ENCODE results near the gene KCNIP1. TPM values are rescaled to one million over a fixed set of nuclear protein-coding genes. Genes with fewer than 3 reads are reported as not detected.

The KCNIP1 gene
- polyA plus RNA-seq, 1 of the 3 experiments (the other 2 are of a cell fraction), result 1.3 TPM

DNA sequence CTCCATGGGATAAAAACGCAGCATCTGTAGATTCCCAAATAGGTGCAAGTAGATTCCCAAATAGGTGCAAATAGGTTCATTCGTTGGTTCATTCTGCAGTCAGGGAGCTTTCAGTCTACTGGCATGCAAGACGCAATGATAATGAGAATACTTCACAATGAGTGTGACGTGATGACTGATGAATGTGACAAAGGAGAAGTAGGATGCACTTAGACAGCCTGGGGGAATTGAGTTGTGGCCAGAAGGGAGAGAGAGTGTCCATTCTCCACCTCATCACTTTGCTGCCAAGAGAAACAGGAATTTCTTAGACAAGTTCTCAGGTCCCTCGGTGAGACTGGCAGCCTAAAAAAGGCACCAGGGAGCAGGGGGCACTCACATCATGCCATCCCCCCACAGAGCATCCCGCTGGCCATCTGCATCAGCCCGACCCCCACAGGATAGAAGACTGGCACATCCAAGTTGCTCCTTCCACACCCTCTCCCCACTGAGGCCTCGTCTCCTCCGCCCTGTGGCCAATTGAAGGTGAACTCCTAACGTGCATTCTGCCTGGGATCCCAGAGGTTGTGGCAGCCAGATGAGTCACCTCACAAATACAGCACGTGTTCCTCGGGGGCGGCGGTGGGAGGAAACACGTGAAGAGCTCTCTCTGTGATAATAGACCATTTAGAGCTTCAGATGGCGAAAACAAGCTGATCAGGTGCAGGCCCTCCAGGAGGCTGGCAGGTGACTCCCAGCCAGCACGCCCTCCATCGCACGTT lies 19.9 kb upstream of the KCNIP1 start:
- Histone ChIP-seq H3K4me3 (ENCODE audit: low read depth in 2 of 2, low read length in 1 of 2) (no peak overlapping the region), H3K36me3 (replicated peaks in 1 of 2; ENCODE audit: control insufficient read depth in 1 of 2, insufficient read depth in 2 of 2, low read length in 1 of 2) (no peaks in the 10 kb centered on the region), H3K4me1 (ENCODE audit: control insufficient read depth in 1 of 2, insufficient read depth in 2 of 2, low read depth in 1 of 2, low read length in 1 of 2) (no peaks in the 10 kb centered on the region), H3K4me2 (no peak overlapping the region), H3K9ac (no peak overlapping the region), H3K27ac (ENCODE audit: low read depth in 2 of 2, low read length in 1 of 2) (no peak overlapping the region), H3K79me2 (ENCODE audit: insufficient read depth) (no peaks in the 10 kb centered on the region), H2AFZ (ENCODE audit: low read depth) (no peak overlapping the region), H3K9me2 (no peaks in the 10 kb centered on the region), H3F3A (replicated peaks; ENCODE audit: insufficient read depth) (no peaks in the 10 kb centered on the region), H3K9me3 (no peaks in the 10 kb centered on the region), H4K20me1 (ENCODE audit: insufficient read depth) (no peaks in the 10 kb centered on the region), H3K27me3 (ENCODE audit: insufficient read depth) (no peaks in the 10 kb centered on the region)
- ChIA-PET POLR2A (no interaction called here), CTCF (no interaction called here)
- DNase-seq, result no peak
- WGBS (ENCODE audit: low lambda C conversion rate), result 85% methylated on average over 16 of the region's 19 CpGs
- TF ChIP-seq, protein P1, sequence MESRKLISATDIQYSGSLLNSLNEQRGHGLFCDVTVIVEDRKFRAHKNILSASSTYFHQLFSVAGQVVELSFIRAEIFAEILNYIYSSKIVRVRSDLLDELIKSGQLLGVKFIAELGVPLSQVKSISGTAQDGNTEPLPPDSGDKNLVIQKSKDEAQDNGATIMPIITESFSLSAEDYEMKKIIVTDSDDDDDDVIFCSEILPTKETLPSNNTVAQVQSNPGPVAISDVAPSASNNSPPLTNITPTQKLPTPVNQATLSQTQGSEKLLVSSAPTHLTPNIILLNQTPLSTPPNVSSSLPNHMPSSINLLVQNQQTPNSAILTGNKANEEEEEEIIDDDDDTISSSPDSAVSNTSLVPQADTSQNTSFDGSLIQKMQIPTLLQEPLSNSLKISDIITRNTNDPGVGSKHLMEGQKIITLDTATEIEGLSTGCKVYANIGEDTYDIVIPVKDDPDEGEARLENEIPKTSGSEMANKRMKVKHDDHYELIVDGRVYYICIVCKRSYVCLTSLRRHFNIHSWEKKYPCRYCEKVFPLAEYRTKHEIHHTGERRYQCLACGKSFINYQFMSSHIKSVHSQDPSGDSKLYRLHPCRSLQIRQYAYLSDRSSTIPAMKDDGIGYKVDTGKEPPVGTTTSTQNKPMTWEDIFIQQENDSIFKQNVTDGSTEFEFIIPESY (IDR thresholded peaks at IDR 0.05; ENCODE audit: borderline replicate concordance, low read depth), result no peak
- TF ChIP-seq TEAD4 (IDR thresholded peaks at IDR 0.05; ENCODE audit: borderline replicate concordance, insufficient read depth) (no peak), RXRA (IDR thresholded peaks at IDR 0.05; ENCODE audit: borderline replicate concordance, low read depth) (no peak), RFX5 (IDR thresholded peaks at IDR 0.05; ENCODE audit: low read length) (no peak), MEF2A (IDR thresholded peaks at IDR 0.05; ENCODE audit: borderline replicate concordance, low read depth) (no peak), NFIC (IDR thresholded peaks at IDR 0.05; ENCODE audit: borderline replicate concordance) (no peak), EZH2phosphoT487 (IDR thresholded peaks at IDR 0.05; ENCODE audit: borderline replicate concordance, low read depth) (no peak), EP300 (IDR thresholded peaks at IDR 0.05; ENCODE audit: borderline replicate concordance in 1 of 2, low read depth in 1 of 2, low read length in 1 of 2) (no peak), TAF1 (IDR thresholded peaks at IDR 0.05; ENCODE audit: borderline replicate concordance, low read depth, low read length) (no peak), CHD2 (IDR thresholded peaks at IDR 0.05; ENCODE audit: low read length, partially characterized antibody) (no peak), FOSL2 (IDR thresholded peaks at IDR 0.05; ENCODE audit: borderline replicate concordance, low read depth) (no peak), MXI1 (IDR thresholded peaks at IDR 0.05; ENCODE audit: low read depth, low read length) (no peak), GATA2 (CRISPR knock-in tag; IDR thresholded peaks at IDR 0.05) (no peak), POLR2AphosphoS5 (IDR thresholded peaks at IDR 0.05; ENCODE audit: low read depth, low read length) (no peak), GABPA (IDR thresholded peaks at IDR 0.05; ENCODE audit: low read depth) (no peak)
- TF ChIP-seq, protein P2, sequence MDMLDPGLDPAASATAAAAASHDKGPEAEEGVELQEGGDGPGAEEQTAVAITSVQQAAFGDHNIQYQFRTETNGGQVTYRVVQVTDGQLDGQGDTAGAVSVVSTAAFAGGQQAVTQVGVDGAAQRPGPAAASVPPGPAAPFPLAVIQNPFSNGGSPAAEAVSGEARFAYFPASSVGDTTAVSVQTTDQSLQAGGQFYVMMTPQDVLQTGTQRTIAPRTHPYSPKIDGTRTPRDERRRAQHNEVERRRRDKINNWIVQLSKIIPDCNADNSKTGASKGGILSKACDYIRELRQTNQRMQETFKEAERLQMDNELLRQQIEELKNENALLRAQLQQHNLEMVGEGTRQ (IDR thresholded peaks at IDR 0.05; ENCODE audit: borderline replicate concordance, low read depth, low read length), result no peak
- TF ChIP-seq, protein P3, sequence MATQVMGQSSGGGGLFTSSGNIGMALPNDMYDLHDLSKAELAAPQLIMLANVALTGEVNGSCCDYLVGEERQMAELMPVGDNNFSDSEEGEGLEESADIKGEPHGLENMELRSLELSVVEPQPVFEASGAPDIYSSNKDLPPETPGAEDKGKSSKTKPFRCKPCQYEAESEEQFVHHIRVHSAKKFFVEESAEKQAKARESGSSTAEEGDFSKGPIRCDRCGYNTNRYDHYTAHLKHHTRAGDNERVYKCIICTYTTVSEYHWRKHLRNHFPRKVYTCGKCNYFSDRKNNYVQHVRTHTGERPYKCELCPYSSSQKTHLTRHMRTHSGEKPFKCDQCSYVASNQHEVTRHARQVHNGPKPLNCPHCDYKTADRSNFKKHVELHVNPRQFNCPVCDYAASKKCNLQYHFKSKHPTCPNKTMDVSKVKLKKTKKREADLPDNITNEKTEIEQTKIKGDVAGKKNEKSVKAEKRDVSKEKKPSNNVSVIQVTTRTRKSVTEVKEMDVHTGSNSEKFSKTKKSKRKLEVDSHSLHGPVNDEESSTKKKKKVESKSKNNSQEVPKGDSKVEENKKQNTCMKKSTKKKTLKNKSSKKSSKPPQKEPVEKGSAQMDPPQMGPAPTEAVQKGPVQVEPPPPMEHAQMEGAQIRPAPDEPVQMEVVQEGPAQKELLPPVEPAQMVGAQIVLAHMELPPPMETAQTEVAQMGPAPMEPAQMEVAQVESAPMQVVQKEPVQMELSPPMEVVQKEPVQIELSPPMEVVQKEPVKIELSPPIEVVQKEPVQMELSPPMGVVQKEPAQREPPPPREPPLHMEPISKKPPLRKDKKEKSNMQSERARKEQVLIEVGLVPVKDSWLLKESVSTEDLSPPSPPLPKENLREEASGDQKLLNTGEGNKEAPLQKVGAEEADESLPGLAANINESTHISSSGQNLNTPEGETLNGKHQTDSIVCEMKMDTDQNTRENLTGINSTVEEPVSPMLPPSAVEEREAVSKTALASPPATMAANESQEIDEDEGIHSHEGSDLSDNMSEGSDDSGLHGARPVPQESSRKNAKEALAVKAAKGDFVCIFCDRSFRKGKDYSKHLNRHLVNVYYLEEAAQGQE (IDR thresholded peaks at IDR 0.05; ENCODE audit: low read depth, low read length), result no peak

Measured in SK-N-SH (cell line).